ENCODE results near the gene FAM9A.
"Not testable (repeated sequence)": the region's sequence is repeated elsewhere in the genome, so short reads cannot be mapped to it uniquely, and the experiment has no call there.

FAM9A gene

DNA sequence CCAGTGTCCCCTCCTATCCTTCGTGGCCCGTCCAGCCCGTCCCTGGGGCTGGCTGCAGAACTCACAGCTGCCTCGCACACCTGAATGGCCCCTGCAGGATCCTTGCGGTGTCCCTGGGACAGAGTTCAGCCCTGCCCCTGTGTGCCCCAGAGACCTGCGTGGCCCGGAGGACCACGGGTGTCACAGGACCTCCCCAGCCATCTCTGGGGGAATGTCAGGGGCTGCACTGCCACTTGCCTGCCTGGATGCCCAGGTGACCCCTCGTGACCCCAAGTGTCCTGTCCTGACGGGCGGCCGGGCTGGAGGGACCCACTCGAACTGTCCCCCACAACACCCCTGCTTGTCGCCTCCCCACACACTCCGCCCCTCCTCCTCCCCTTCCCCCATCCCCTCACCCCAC, 832 bp downstream of the FAM9A start:
- not testable (repeated sequence) for DNase-seq

DNA sequence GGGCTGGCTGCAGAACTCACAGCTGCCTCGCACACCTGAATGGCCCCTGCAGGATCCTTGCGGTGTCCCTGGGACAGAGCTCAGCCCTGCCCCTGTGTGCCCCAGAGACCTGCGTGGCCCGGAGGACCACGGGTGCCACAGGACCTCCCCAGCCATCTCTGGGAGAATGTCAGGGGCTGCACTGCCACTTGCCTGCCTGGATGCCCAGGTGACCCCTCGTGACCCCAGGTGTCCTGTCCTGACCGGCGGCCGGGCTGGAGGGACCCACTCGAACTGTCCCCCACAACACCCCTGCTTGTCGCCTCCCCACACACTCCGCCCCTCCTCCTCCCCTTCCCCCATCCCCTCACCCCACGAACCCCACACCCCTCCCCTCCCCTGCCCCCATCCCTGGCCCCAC, 1.9 kb downstream of the FAM9A start:
- not testable (repeated sequence) for DNase-seq

DNA sequence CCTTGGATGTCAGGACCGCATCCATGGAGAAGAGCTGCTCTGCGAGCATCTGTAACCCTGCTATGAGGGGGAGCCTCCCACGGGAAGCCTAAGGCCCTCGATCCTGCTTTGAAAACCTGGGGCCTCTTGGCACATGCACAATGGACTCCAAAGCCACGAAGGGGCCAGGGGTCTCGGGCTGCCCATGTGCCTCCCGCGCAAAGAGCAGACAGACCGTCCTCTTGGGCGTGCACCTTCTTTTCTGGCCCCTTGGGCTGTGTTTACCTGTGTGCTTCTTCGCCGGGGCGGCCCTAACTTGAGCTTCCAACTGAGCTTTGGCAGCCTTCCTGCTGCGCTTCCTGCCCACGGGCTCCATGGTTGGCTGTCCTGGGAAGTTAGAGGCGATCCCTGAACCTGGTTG, 2.5 kb downstream of the FAM9A start:
- DNase-seq = not testable (repeated sequence)

DNA sequence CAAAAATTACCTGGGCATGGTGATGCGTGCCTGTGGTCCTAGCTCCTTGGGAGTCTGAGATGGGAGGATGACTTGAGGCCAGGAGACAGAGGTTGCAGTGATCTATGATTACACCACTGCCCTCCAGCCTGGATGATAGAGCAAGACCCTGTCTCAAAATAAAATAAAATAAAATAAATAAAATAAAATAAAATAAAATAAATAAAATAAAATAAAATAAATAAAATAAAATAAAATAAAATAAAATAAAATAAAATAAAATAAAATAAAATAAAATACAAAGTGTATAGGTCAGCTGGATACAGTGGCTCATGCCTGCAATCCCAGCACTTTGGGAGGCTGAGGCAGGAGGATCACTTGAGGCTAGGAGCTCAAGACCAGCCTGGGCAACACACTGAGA, 14.1 kb downstream of the FAM9A start:
- DNase-seq = not testable (repeated sequence)

DNA sequence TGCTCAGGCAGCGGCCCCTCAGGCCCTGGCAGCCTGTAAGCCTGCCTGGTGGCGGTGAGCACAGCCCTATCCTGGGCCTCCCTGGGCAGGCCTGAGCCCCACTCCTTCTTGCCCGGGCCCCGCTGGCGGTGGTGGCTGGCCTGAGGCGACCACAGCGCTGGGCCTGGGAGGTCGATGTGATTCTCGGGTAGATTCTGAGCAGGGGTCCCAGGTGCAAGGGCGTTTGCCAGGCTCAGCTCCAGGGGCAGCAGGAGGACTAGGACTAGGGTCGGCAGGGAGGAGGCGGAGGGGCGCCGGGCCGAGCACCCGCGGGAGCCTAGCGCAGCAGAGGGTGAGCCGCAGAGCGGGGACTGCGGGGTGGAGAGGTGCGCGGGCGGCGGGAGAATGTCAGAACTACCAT, 17.0 kb downstream of the FAM9A start:
- no peak for DNase-seq

DNA sequence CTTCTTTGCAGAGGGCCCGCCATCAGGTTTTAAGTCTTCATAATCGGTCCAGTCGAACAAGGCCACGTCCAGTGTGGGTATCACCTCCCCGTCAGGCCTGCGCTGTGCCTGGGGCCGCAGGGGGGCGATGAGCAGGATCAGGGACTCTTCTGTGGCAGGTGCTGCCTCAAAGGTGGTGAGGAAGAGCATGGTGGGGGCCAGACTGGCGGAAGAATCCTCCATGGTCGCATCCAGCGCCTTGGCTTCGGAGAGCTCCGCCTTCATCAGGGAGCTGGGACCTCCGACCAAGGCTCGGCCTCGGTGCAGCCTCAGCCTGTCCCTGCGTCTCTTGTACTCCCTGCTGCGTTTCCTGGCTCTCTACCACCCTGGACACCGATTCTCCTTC, 17.5 kb downstream of the FAM9A start:
- DNase-seq = no peak

DNA sequence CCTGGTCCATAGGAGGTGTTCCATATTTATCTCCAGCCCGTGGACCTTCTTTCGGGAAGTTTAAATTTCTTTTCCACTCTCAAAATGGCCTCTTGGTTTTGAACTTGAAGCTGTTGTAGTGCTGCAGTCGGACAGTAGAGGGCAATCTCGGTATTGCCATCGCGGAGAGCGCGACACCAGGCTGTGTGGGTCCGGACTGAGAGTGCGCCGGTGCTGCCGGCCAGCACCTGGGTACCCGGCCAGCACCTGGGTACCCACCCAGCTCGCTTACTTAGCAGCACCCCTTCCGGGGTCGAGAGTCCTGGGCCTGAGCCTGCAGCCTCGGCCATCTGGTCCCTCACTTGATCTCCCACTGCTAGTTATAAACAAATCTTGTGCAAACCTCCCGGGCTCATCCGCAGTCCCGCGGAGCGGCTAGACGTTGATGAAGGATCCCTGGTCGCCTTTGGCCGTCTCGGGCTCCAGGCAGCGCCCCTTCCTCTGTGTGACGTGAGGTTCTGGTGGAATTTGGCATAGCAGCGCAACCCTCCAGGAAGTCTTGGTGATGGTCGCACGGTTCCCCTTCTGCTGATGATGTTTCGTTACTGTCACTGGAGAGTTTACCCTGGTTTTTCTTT, 18.0 kb downstream of the FAM9A start:
- DNase-seq = no peak

DNA sequence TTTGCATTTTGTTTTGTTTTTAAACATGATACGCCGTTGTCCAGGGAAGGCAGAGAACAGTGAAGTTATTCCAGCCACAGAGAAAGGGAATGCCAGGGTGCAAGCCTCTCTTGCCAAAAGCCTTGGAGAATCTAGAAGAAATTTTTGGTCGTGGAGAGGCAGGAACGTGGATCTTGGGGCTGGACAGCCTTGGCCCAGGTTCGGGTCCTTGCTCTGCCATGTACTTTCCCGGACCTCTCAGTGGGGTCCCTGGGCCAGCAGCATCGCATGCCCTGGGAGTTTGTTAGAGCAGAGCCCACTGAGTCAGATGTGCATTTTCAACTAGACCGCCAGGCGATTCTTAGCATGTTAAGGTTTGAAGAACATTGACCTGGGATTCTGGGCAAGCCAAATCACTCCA, 18.6 kb downstream of the FAM9A start:
- DNase-seq = no peak

DNA sequence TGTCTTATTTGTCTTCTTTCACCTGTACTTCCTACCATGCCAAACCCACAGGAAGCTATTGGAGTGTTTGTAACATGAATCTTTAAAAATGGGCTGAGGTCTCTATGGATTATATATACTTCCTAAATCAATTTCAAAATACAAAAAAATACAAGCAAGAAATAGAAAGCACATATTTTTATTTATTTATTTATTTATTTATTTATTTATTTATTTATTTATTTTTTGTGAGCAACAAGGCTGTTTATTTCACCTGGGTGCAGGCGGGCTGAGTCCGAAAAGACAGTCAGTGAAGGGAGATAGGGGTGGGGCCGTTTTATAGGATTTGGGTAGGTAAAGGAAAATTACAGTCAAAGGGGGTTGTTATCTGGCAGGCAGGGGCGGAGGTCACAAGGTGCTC, 19.3 kb downstream of the FAM9A start:
- DNase-seq = not testable (repeated sequence)

DNA sequence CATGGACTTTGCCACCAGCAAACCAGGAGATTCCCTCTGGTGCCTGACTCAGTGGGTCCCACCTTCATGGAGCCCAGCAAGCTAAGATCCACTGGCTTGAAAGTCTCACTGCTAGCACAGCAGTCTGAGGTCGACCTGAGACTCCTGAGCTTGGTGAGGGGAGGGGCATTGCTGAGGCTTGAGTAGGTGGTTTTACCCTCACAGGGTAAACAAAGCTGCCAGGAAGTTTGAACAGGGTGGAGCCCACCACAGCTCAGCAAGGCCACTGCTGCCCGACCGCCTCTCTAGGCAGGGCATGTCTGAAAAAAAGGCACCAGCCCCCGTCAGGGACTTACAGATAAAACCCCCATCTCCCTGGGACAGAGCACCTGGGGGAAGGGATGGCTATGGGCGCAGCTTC, 28.1 kb downstream of the FAM9A start:
- DNase-seq = no peak

DNA sequence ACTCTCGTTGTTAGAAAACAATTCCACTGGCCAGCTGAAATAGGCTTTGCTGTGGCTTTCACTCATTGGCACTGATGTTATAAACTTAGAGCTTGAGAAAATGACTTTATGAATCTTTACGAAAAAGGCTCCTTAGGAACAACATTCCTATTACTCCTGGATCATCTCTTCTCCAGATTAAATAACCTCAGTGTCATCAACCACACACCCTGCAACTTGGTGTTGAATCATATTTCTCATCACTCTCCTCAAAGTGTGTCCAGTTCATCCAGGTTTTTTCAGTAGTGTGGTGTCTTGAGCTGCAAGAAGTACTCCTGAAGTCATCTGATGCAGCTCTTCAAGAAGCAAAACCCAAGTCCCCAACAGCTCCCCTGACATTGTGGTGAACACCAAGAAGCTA, 41.2 kb downstream of the FAM9A start:
- no peak for DNase-seq

DNA sequence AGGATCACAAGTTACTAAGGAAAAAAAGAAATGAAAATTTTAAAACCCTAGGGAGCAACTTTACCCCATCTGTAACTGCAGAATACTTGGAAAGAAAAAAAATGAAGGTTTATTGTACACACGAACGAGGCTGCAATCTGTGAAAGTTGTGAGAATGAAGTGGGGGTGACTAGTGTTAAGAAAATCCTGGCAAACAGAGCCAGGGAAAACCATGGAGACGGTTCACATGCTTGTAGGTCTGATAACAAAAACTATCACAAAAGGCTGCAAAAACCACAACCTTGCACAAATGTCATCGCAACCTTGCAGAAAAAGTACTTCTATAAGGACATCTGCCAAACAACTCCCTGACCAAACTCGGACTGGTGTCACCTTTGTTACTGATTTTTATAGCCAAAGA, 42.5 kb downstream of the FAM9A start:
- not testable (repeated sequence) for DNase-seq

DNA sequence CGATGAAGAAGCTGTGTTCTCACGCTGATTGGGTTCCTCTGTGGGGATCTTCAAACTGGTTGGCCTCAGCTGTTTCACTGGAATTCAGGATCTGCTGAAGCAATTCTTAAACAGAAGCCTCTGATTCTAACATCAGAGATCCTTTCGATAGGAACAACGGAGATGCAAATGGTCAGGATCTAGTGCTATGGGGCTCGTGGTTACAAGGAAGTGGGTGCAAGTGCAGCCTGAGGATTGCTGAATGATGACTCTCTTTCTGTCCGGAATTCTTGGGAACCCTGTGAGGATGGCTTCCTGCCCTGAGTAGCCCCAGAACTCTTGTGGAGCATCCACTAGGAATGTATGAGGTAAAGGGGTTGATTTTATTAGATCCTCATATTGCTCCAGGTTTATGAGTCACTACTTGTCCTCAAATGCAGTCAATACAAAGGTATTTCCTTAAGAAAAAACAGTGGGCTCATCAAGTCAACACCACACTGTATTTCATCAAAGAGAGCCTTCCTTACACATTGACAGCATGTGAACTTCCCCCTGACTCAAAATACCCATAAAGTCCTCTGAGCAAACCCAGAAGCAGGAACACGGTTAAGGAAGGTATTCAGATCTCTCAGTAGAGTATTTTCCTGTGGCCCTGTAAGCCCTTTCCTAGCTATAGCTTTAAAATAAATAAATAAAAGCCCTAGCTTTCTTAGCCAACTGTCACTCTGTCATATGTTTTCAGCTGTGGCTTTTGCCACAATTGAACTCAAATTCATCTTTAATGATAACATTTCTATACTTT, 43.4 kb downstream of the FAM9A start:
- not testable (repeated sequence) for DNase-seq

DNA sequence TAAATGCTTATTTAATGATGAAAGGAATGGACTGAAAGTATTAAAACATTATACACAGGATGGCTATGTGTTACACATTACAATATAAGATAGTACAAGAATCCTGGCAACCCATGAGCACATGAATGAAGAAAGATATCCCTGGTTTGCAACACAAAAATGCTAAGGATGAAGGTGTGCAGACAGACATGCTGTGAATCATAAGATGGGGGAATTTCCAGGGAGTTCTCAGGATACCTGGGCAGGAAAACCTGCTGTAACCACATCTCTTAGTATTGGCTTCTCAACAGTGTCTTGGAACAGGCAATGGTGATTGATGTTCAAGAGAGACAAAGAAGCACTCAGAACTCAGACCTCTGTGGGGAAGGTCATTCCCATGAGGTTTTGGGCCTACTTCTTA, 45.4 kb downstream of the FAM9A start:
- DNase-seq = no peak

DNA sequence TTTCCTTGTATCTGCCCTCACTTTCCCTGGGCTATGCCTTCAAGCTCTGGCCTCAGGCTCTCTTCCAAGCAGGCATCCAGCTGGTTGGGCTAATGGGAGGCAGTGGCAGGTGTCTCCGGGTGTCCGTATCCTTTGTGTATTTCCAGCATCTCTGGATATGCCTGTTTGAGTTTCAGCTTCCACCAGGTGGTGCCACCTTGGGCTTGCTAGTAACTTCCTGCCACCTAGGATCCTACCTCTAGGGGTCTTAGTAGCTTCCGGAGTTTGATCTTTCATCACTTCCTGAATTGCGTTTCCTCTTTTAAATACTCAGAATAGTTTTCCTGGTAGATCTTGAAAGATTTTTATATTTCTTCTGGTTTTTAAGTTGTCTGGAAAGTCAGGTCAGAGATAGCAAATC, 46.1 kb downstream of the FAM9A start:
- no peak for DNase-seq

DNA sequence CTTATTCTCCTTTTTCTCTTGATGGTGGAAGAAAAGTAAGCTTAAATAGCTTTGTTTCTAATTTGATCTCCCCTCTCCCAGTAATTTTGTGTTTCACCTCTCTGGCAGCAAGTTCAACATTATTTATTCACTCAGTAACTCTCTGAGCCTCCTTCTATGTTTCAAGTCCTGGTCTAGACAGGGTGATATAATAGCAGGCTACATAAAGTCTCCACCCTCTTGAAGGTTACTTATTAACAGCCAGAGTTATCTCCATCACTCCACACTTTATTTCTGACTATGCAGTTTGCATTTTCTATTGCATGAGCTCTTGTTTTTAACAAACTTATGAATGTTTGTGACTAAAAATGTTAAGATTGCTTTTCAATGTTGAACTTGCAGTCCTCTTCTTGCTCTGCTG, 51.5 kb downstream of the FAM9A start:
- no peak for DNase-seq

DNA sequence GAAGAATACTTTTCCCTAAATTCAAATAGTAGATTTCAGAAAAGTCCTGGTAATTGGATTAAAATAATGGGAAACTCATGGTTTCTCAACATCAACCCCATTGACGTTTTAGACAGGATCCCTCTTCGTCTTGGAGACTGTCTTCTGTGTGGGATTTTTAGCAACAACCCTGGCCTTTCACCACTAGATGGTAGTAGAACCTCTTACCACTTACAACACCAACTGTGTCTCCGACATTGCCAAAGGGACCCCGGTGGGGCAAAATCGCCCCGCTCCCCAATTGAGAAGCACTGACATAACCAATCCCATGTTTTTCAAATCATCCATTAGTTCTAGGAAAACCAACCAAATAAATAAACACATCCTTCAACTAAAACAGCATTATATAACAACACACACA, 52.3 kb downstream of the FAM9A start:
- DNase-seq = no peak

DNA sequence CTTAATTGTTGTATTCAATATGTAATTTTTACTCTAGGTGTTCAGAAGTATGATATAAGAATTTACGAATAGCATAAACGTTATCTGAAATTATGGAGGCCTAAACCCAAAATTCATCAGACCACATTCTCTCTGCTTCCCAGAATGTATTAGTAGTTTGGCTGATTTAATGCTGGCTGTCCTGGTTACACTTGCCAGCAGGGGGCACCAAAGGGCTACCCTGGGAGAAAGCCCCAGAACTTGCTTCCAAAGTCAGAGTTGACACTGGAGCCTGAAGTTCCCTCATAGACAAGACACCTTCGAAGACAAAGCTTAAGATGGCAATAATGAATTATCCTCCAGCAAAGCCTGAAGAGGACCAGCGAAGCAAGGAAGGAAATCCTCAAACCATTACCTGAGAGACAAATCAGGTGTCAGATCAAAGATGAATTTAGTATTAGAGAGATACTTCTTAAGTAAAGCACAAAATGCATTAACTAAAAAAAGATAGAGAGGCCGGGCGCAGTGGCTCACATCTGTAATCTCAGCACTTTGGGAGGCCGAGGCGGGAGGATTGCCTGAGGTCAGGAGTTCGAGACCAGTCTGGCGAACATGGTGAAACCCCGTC, 58.0 kb downstream of the FAM9A start:
- DNase-seq = no peak

DNA sequence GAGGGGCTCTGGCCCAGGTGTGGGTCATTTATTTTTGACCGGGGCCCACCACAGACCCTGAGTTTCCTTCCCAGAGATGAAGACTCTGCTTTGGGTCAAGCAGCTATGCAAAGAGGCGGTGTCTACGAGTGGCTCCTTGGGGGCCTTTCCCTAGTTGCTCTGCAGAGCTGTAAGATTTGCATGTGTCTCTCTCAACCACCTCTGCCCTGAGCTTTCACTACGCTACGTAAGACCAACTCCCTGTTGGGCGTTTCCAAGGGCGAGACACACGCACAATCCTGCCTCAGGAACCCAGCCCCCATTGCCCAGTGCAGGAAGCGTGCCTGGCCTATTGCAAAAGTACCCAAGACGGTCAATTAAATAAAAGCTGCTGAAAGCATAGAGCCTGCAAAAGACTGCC, 59.2 kb downstream of the FAM9A start:
- DNase-seq = no peak
